Ascending aorta (tissue), 2 donors: Measurements from ENCODE around the gene PEX26. TPM values are rescaled to one million over a fixed set of nuclear protein-coding genes. Genes with fewer than 3 reads are reported as not detected.

Source experiments
- DNase-seq, 2 donors: peaks; one replicate each; pipeline ENCODE4 v3.0.0-alpha.2; 2019; ENCODE audit warnings: low spot score in 2 of 2
- H3K27ac ChIP-seq, 2 donors: fragments of 200-600 bp; sonication (generic); one replicate each; pipeline ENCODE4 v1.5.1; 2016 to 2017; ENCODE audit warnings: mild to moderate bottlenecking in 1 of 2
- H3K27me3 ChIP-seq: fragments of 200-600 bp; sonication (generic); one replicate; pipeline ENCODE4 v1.5.1; 2017
- H3K36me3 ChIP-seq, 2 donors: fragments of 200-600 bp; sonication (generic); one replicate each; pipeline ENCODE4 v1.5.1; 2016
- H3K4me1 ChIP-seq, 2 donors: fragments of 200-600 bp; sonication (generic); one replicate each; pipeline ENCODE4 v1.5.1; 2016 to 2017; ENCODE audit warnings: mild to moderate bottlenecking in 1 of 2
- H3K4me3 ChIP-seq, 2 donors: fragments of 200-600 bp; sonication (generic); one replicate each; pipeline ENCODE4 v1.5.1; 2016 to 2017; ENCODE audit warnings: mild to moderate bottlenecking in 1 of 2
- H3K9me3 ChIP-seq, 2 donors: fragments of 200-600 bp; sonication (generic); one replicate each; pipeline ENCODE4 v1.5.1; 2016
- intact Hi-C: fragments of 100-400 bp; cut with DNase I; formaldehyde crosslinking; loops from one replicate; pipeline ENCODE4 v1.15.1; 2023
- total RNA-seq: library from RNA; depleted of rRNA; stranded (reverse); fragments of >200 nt; gene quantifications from one replicate; pipeline ENCODE4 v1.1.0, GENCODE V29; 2016
- TF ChIP-seq, protein P1 (sequence below), 3 experiments: fragments of 200-600 bp in 2 of 3; fragments of 450-650 bp in 1 of 3; sonication (generic) in 2 of 3; IDR thresholded peaks; one replicate each; pipeline ENCODE4 v1.5.1; 2016 to 2019; ENCODE audit warnings: antibody characterized with exemption in 3 of 3, mild to moderate bottlenecking in 1 of 3, moderate library complexity in 1 of 3

The PEX26 gene
- total RNA-seq, 1 donor from 2014 or later, result 38.1 TPM

- Histone ChIP-seq H3K4me1 (peaks cover 4 to 17% of the 10 kb centered on the region in 2 donors), H3K4me3 (no peak overlapping the region), H3K27ac (no peak overlapping the region), H3K9me3 (no peaks in the 10 kb centered on the region), H3K27me3 (no peaks in the 10 kb centered on the region), H3K36me3 (peaks cover 0 to 9% of the 10 kb centered on the region in 2 donors)
- TF ChIP-seq, protein P1, sequence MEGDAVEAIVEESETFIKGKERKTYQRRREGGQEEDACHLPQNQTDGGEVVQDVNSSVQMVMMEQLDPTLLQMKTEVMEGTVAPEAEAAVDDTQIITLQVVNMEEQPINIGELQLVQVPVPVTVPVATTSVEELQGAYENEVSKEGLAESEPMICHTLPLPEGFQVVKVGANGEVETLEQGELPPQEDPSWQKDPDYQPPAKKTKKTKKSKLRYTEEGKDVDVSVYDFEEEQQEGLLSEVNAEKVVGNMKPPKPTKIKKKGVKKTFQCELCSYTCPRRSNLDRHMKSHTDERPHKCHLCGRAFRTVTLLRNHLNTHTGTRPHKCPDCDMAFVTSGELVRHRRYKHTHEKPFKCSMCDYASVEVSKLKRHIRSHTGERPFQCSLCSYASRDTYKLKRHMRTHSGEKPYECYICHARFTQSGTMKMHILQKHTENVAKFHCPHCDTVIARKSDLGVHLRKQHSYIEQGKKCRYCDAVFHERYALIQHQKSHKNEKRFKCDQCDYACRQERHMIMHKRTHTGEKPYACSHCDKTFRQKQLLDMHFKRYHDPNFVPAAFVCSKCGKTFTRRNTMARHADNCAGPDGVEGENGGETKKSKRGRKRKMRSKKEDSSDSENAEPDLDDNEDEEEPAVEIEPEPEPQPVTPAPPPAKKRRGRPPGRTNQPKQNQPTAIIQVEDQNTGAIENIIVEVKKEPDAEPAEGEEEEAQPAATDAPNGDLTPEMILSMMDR (IDR thresholded peaks at IDR 0.05), result no peak
- DNase-seq, result no peak
- intact Hi-C loops, result no loop called here
Observed at GRCh38 chr22:18108187-18108586, 30.4 kb downstream of the PEX26 start.

GRCh38 chr22:18109410-18110193 lies 31.8 kb downstream of the PEX26 start:
- Histone ChIP-seq H3K27ac (no peak overlapping the region), H3K27me3 (no peaks in the 10 kb centered on the region), H3K4me1 (peaks cover 4 to 17% of the 10 kb centered on the region in 2 donors), H3K9me3 (no peaks in the 10 kb centered on the region), H3K4me3 (peak overlapping the region; percentile 42 to 59), H3K36me3 (peaks cover 0 to 9% of the 10 kb centered on the region in 2 donors)
- no peak for DNase-seq
- TF ChIP-seq, protein P1 (IDR thresholded peaks at IDR 0.05), result no peak
- intact Hi-C loops, result no loop called here

DNA sequence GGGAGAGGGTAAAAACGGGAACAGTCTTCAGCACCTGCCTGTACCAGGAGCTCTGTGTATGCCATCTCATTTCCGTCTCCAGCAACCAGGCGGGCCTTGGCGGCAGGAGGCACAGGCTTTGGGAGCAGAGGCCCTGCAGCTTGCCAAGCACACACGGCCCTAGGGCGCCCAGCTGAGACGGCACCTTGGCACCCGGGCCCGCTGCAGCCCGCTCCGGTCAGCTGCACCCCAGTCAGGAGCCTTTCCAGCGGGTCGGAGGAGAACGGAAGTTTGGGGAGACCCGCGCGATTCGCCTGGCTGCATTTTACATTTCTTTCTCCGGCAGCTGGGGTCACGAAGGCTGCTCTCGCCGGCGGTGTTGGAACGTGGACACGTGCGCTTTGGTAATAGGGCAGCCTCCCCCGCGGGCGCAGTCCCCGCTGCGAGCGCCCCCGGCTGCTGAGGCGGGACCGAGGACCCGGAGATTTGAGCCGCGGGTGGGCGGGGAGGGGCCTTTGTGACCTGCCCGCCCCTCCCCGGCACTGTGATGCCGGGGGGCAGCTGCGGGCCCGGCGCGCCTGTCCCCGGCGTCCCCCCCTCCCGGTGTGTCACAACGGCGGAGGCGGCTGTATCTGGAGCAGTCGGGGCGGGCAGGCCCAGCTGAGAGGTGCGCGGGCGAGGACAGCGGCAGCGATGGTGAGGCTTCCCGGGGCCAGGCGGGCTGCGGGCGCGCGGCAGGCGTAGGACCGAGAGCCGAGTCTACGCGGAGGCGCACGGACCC lies 32.6 kb downstream of the PEX26 start, which contains the start of gene TUBA8:
TUBA8 (plus strand) TSS at position 616 of the 760 bp plus-strand sequence; CDS start at position 673, 57 bp downstream.
- peak in 1 of 2 donors; percentile 67 for DNase-seq

DNA sequence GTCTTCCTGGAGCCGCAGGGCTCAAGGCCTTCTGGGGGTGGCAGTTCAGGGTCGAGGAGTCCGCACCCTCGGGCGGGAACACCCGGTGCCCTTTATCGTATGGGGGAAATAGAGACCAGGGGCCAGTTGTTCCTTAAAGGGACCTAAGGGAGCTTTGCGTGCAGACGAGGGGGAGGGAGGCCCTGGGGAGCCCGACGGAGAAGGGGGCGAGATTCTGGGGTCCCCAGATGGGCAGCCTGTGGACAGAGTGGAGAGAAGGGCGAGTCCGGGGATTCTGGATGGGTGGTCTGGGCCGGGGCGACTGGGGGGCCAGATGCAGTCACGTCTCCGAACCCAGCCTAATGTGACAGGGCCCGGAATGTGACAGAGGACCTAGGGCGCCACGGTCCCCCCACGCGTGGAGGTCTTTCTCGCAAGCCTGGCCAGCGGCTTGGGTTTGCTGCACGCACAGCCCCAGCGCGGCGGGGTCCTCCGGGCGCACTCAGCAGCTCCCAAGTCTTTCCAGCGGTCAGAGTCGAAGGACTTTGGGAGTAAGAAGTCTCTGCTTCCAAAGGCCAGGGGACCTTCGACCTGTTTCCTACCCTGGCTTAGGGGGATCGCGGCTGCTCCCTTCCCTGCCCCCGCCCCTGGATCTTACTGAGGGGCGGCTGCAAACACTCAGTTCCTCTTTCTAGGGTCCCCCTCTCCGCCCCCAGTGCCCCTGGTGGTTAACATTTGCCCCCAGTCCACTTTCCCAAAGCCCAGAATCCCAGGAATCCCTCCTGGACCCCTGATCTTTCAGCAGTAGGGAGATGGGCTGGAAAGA lies 33.4 kb downstream of the PEX26 start:
- Histone ChIP-seq H3K27me3 (no peaks in the 10 kb centered on the region), H3K4me3 (peak overlapping the region; percentile 42 to 59), H3K4me1 (peaks cover 4 to 17% of the 10 kb centered on the region in 2 donors), H3K36me3 (no peaks in the 10 kb centered on the region), H3K27ac (no peak overlapping the region), H3K9me3 (no peaks in the 10 kb centered on the region)
- TF ChIP-seq, protein P1 (IDR thresholded peaks at IDR 0.05), result no peak
- DNase-seq, result no peak
- intact Hi-C loops, result no loop called here

More for the DNA sequence above, 32.6 kb downstream of the PEX26 start, which contains the start of gene TUBA8:
- Histone ChIP-seq H3K9me3 (no peaks in the 10 kb centered on the region), H3K27me3 (no peaks in the 10 kb centered on the region), H3K27ac (no peak within 1 kb of the TSS), H3K36me3 (peaks cover 0 to 7% of the 10 kb centered on the region in 2 donors), H3K4me1 (peaks cover 4 to 17% of the 10 kb centered on the region in 2 donors), H3K4me3 (peak within 1 kb of the TSS; percentile 42 to 59)
- TF ChIP-seq, protein P1 (IDR thresholded peaks at IDR 0.05), result no peak
- intact Hi-C loops, result no loop called here

DNA sequence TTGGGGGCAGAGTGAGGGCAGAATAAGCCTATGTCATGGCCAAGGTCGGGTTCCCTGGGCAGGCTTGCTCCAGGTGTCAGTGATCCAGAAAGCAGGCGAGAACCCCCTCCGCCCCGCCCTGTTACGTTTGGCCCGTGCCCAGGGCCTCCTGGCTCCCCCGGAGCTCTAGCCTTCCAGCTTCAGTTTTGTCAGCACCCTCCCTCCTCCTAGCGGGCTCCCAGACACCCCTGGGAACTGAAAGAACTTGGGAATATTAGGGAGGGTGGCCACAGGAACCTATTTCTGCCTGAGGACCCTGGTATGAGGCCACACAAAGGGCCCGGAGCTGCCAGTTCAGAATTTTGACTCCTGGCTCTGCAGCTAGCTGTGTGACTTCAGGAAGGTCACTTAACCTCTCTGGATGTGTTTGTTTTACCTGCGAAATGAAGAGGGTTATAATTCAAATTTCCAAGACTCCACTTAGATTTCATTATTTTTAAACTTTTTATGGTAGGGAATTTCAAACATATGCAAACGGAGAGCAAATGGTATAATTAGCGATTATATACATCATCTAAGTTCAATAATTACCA lies 34.1 kb downstream of the PEX26 start:
- no peak overlapping the region for H3K27ac ChIP-seq
- peak overlapping the region; percentile 42 to 59 for H3K4me3 ChIP-seq

More for the DNA sequence above, 34.1 kb downstream of the PEX26 start:
- TF ChIP-seq, protein P1 (IDR thresholded peaks at IDR 0.05), result no peak
- H3K4me1 ChIP-seq, result peaks cover 4 to 17% of the 10 kb centered on the region in 2 donors
- intact Hi-C loops, result no loop called here
- H3K36me3 ChIP-seq, result no peaks in the 10 kb centered on the region
- DNase-seq, result no peak
- H3K27me3 ChIP-seq, result no peaks in the 10 kb centered on the region
- H3K9me3 ChIP-seq, result no peaks in the 10 kb centered on the region
